MG63 (cell line): ENCODE results near the gene OR5AN1. TPM values are rescaled to one million over a fixed set of nuclear protein-coding genes. Genes with fewer than 3 reads are reported as not detected.

ENCODE experiments used
- DNase-seq: peaks from one replicate; pipeline ENCODE4 v3.0.0-alpha.2; 2020
- H3K27me3 ChIP-seq: fragments of 250-450 bp; sonication (Bioruptor Pico); 2 replicates; pipeline ENCODE4 v1.5.1; 2020; ENCODE audit warnings: mild to moderate bottlenecking, moderate library complexity
- H3K36me3 ChIP-seq: fragments of 250-450 bp; sonication (Bioruptor Pico); 2 replicates; pipeline ENCODE4 v1.5.1; 2020; ENCODE audit warnings: mild to moderate bottlenecking, moderate library complexity
- H3K4me3 ChIP-seq: fragments of 250-450 bp; sonication (Bioruptor Pico); 2 replicates; pipeline ENCODE4 v1.5.1; 2020; ENCODE audit warnings: mild to moderate bottlenecking, moderate library complexity
- H3K9me3 ChIP-seq: fragments of 250-450 bp; sonication (Bioruptor Pico); 2 replicates; pipeline ENCODE4 v1.5.1; 2020; ENCODE audit warnings: mild to moderate bottlenecking, moderate library complexity
- total RNA-seq: library from RNA; depleted of rRNA; stranded (reverse); fragments of >200 nt; shearing (Covaris generic); gene quantifications from 2 replicates; pipeline ENCODE4 v1.2.3, GENCODE V29; 2014; ENCODE audit warnings: low replicate concordance; rRNA removed

Gene OR5AN1
- total RNA-seq, 1 experiment from 2014 or later, result not detected

GRCh38 chr11:59413646-59414045, 55.0 kb downstream of the OR5AN1 start:
- Histone ChIP-seq H3K36me3 (no peaks in the 10 kb centered on the region), H3K27me3 (no peaks in the 10 kb centered on the region), H3K4me3 (no peak overlapping the region), H3K9me3 (peaks cover 8% of the 10 kb centered on the region)
- DNase-seq, result no peak

GRCh38 chr11:59415111-59415510, 56.4 kb downstream of the OR5AN1 start:
- Histone ChIP-seq H3K4me3 (no peak overlapping the region), H3K9me3 (peaks cover under 1% of the 10 kb centered on the region; the same call in 1 of the 2 replicates), H3K36me3 (no peaks in the 10 kb centered on the region), H3K27me3 (no peaks in the 10 kb centered on the region)
- DNase-seq, result no peak

- no peak for DNase-seq
- no peaks in the 10 kb centered on the region for H3K27me3 ChIP-seq
- H3K36me3 ChIP-seq, result no peaks in the 10 kb centered on the region
- H3K9me3 ChIP-seq, result no peaks in the 10 kb centered on the region
- no peak overlapping the region for H3K4me3 ChIP-seq
Measured at GRCh38 chr11:59416613-59417012, 57.9 kb downstream of the OR5AN1 start.

- Histone ChIP-seq H3K4me3 (no peak overlapping the region), H3K27me3 (no peaks in the 10 kb centered on the region), H3K36me3 (no peaks in the 10 kb centered on the region), H3K9me3 (no peaks in the 10 kb centered on the region)
- DNase-seq, result no peak
Measured at GRCh38 chr11:59417023-59417422, 58.3 kb downstream of the OR5AN1 start.

GRCh38 chr11:59418156-59418555, 59.5 kb downstream of the OR5AN1 start:
- Histone ChIP-seq H3K36me3 (no peaks in the 10 kb centered on the region), H3K9me3 (no peaks in the 10 kb centered on the region), H3K27me3 (no peaks in the 10 kb centered on the region), H3K4me3 (no peak overlapping the region)
- DNase-seq, result no peak

Other genes starting within 250 kb of the OR5AN1 start
- 51.9 and 55.0 TPM in 2 replicates for gene FAM111A, start 216.0 kb upstream of the OR5AN1 start, total RNA-seq
- 18.8 and 22.7 TPM in 2 replicates for gene DTX4, start 186.8 kb upstream of the OR5AN1 start, total RNA-seq
- gene MPEG1, start 146.0 kb upstream of the OR5AN1 start, total RNA-seq, result not detected in 2 replicates
- gene OR5A2, start 67.5 kb downstream of the OR5AN1 start, total RNA-seq, result not detected in 2 replicates
- gene OR5A1, start 77.6 kb downstream of the OR5AN1 start, total RNA-seq, result not detected in 2 replicates
- not detected in 2 replicates for gene OR4D6, start 98.1 kb downstream of the OR5AN1 start, total RNA-seq
- gene OR4D10, start 114.4 kb downstream of the OR5AN1 start, total RNA-seq, result not detected in 2 replicates
- gene OR4D11, start 144.7 kb downstream of the OR5AN1 start, total RNA-seq, result not detected in 2 replicates
- gene OR4D9, start 152.6 kb downstream of the OR5AN1 start, total RNA-seq, result not detected in 2 replicates